ENCODE results near the gene PAH.

DNA sequence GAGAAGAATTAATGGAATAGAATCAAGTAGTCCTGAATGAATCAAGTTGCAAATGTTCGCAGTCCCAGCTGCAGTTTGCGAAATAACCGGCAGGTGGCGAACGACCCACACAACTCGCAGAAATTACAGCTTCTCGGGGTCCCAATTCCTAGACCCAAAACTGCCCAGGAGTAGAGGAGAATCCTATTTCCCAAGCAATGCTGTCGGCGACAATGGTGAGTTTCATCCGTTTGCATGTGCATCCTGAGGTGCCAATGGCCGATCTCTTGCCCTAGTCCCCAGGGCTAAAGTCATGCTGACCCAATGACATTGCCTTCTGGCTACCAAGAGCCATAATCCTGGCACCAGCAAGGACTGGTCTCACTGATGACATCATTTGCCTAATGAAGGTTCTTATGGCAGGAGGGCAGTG, 31.9 kb upstream of the PAH start:
- TF ChIP-seq CTCF (IDR thresholded peaks at IDR 0.05; ENCODE audit: extremely low read depth in 1 of 2, insufficient read depth in 1 of 2, low read depth in 1 of 2, low read length in 2 of 2) (peak; percentile 70 to 80), POLR2A (IDR thresholded peaks at IDR 0.05; ENCODE audit: low read depth, low read length) (no peak), FOS (IDR thresholded peaks at IDR 0.05; ENCODE audit: borderline replicate concordance, insufficient read depth, low read length) (no peak), GATA2 (IDR thresholded peaks at IDR 0.05; ENCODE audit: insufficient read depth, insufficient read length, low read depth, low read length) (no peak), POLR2AphosphoS5 (IDR thresholded peaks at IDR 0.05; ENCODE audit: insufficient read depth, low read depth, low read length) (no peak), EZH2 (IDR thresholded peaks at IDR 0.05; ENCODE audit: borderline replicate concordance, low read depth, low read length, severe bottlenecking) (no peak), JUN (IDR thresholded peaks at IDR 0.05; ENCODE audit: borderline replicate concordance, insufficient read depth, insufficient read length, low read depth) (no peak)
- TF ChIP-seq, protein P1, sequence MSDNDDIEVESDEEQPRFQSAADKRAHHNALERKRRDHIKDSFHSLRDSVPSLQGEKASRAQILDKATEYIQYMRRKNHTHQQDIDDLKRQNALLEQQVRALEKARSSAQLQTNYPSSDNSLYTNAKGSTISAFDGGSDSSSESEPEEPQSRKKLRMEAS (IDR thresholded peaks at IDR 0.05; ENCODE audit: insufficient read depth, insufficient read length): no peak

Measured in endothelial cell of umbilical vein (primary cell).